Skin epidermis (tissue), 12 donors: ENCODE results near the gene MXI1.
A peak's percentile ranks its signal among the peaks of the same experiment; 100 is the strongest.
"Not testable (repeated sequence)": the region's sequence is repeated elsewhere in the genome, so short reads cannot be mapped to it uniquely, and the experiment has no call there.

Experiments used
- H3K27ac ChIP-seq, 21 experiments: fragments of 200-600 bp; sonication (generic) in 11 of 21; one replicate each; pipeline ENCODE4 v1.5.0; 2020; ENCODE audit warnings: mild to moderate bottlenecking in 3 of 21, inconsistent platforms in 2 of 21, moderate library complexity in 2 of 21
- H3K4me3 ChIP-seq, 7 experiments: fragments of 200-600 bp; sonication (generic) in 2 of 7; one replicate each; pipeline ENCODE4 v1.5.0; 2020; ENCODE audit warnings: inconsistent platforms in 2 of 7, mild to moderate bottlenecking in 2 of 7, moderate library complexity in 1 of 7

The MXI1 gene

DNA sequence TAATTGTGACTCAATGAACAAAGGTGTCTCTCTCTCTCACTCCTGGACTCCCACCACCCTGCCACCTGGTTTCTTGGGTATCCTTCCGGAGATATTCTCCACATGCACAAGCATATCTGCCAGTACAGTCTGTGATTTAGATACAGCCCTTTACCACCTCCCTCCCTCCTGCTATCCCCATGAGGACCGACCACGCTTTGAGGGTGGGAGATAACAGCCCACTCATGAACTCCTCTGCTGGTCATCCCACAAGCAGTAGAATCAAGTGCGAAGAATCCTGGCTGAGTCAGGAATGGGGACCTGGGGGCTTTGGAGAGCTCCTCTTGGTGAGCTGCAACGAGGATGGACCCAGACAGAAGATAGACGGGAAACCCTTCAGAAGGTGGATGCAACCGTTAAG, 28.2 kb upstream of the MXI1 start:
- H3K27ac ChIP-seq = no peak overlapping the region

DNA sequence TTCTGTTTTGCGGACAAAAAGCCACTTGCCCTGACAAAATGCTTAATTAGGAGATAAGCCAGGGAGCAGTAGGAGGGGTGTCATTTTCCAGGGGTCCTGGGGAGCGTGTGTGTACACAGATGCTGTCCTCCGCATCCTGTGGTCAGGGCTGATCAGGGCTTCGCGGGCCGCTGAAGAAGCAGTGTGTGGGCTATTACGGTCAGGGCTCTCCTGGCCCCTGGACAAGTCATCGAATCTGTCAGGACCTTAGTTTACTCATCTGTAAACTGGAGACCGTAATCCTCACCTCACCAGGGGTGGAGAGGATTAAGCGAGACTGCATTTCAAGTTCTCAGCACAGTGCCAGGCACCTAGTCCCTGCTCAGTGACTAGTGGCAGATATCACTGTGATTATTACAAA, 26.0 kb upstream of the MXI1 start:
- Histone ChIP-seq H3K27ac (no peak overlapping the region), H3K4me3 (no peak overlapping the region)

More for the DNA sequence above, 28.2 kb upstream of the MXI1 start:
- no peak overlapping the region for H3K4me3 ChIP-seq

DNA sequence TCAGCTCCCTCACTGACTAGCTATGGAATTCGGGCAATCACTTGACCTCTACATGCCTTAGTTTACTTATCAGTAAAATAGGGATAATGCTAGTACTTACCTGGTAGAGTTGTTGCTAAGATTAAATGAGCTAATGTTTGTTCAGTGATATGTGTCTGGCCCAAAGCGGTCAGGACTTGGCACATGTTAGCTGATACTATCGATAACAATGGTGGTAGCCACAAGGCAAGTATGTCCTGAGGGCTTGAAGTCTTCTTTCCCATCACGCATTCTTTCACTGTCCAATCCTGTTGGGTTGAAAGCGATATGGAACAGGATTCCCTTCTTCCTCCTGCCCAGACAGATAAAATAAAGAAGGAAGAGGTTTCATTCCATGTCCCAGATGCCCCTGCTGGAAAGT, 25.5 kb upstream of the MXI1 start:
- Histone ChIP-seq H3K27ac (no peak overlapping the region), H3K4me3 (no peak overlapping the region)

- H3K27ac ChIP-seq = no peak overlapping the region
- H3K4me3 ChIP-seq = no peak overlapping the region
These were observed 23.0 kb upstream of the MXI1 start for GRCh38 chr10:110184398-110184797.

DNA sequence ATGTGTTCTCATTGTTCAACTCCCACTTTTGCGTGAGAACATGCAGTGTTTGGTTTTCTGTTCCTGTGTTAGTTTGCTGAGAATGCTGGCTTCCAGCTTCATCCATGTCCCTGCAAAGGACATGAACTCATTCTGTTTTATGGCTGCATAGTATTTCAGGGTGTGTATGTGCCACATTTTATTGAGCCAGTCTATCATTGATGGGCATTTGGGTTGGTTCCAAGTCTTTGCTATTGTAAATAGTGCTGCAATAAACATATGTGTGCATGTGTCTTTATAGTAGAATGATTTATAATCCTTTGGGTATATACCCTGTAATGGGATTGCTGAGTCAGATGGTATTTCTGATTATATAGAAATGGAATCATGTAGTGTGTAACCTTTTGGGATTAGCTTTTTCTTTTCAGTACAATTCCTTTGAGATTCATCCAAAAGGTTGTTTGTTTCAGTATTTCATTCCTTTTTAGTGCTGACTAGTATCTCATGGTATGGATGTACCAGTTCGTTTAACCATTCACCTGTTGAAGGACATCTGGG, 21.7 kb upstream of the MXI1 start:
- H3K27ac ChIP-seq, H3K4me3 ChIP-seq: not testable (repeated sequence)

DNA sequence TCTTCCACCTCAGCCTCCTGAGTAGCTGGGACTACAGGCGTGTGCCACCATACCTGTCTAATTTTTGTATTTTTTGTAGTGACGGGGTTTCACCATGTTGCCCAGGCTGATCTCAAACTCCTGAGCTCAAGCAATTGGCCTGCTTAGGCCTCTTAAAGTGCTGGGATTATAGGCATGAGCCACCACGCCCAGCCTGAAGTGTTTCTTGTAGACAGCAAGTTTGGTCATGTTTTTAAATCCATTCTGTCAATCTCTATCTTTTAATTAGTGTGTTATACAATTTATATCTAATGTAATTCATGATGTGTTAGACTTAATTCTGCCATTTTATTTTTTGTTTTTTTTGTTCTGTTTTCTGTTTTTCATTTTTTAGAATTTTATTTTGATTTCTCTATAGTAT, 17.2 kb upstream of the MXI1 start:
- Histone ChIP-seq H3K27ac (no peak overlapping the region), H3K4me3 (no peak overlapping the region)

- no peak overlapping the region for H3K4me3 ChIP-seq
- H3K27ac ChIP-seq = no peak overlapping the region
These were observed 14.9 kb upstream of the MXI1 start for GRCh38 chr10:110192552-110192951.

- H3K4me3 ChIP-seq = no peak overlapping the region
- no peak overlapping the region for H3K27ac ChIP-seq
These were observed 6.9 kb upstream of the MXI1 start for GRCh38 chr10:110200503-110200902.

DNA sequence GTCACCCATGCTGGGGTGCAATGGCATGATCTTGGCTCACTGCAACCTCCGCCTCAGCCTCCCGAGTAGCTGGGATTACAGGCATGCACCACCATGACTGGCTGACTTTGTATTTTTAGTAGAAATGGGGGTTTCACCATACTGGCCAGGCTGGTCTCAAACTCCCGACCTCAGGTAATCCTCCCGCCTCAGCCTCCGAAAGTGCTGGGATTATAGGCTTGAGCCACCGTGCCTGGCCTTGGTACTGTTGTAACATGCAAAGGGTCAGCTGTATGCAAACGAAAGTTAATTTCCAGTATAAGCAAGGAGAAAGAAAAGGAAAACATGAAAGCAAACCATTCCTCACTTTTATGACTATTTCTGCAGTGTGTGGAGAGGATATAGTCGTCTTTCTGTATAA, 6.4 kb upstream of the MXI1 start:
- not testable (repeated sequence) for H3K27ac ChIP-seq, H3K4me3 ChIP-seq

DNA sequence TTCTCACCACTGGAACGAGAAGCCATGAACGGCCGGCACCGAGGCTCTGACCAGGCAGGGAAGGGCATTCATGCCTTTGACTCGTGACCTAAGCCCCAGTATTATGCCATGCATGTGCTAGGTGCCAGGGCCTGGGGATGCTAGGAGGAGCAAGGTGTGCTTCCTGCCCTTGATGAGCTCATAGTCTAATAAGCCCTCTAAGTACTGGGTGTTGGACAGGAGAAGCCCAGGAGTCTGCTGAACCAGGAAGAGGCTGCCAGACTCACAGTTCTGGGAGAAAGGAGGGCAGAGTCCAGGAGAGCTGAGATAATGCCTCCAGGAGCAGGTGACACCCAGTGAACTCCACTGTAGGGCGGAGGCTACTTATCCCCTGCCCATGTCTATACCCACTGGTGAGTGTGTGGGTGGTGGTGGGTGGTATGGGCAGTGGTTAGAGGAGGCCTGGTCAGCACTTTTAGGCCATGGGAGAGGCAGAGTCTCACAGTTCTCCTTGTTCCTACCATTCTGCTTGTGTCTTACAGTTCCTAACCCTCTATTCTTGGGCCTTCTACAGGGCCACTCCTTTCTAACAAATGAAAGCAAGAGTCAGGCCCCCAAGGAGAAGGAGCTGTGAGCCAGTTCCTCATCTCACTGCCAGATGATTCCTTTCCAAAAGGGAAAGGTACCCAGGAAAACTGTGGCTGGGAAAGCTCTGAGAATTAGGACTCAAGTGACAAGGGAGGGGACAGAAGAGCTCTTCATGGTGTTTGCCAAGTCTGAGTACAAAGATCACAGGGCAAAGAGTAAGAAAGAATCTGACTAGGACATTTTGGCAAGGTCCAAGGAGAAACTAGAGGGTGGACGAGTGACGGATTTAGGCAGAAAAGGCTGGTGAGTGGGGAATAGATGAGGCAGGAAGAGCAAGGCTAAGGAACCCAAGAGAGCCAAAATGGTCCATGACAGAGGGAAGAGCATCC, 3.6 kb upstream of the MXI1 start:
- no peak overlapping the region for H3K27ac ChIP-seq
- no peak overlapping the region for H3K4me3 ChIP-seq

GRCh38 chr10:110205051-110205675, 2.2 kb upstream of the MXI1 start:
- H3K27ac ChIP-seq = no peak overlapping the region
- H3K4me3 ChIP-seq = no peak overlapping the region

DNA sequence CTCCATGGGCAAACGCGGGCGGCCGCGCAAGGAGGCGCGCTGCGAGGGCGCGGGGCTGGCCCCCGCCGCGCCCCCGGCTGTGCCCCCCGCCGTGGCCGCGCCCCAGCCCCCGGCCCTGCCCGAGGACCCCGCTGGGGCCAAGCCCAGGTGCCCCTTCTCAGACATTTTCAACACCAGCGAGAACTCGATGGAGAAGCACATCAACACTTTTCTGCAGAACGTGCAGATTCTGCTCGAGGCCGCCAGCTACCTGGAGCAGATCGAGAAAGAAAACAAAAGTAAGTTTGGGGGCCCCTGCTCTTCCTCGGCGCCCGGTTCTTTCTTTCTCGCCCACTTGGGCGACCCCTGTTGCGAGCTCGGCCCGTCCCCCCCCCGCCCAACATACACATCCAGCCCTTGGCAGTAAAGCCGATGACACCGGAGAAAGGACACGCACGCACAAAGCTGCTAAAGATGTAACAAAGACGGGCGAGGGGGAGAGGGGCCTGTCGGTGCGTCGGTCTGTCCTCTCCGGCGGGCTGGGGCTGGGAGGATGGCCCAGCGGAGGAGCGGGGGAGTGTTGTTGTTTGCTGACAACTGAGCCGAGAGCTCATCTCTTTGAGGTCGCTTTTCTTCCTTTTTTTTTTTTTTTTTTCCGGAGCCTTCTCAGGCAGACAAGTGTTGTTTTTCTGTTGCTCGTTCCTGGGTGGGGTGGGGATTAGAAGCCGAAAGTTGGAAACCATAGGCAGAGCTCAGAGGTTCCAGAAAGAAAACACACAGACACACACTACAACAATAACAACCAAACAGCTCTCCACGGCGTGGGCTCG, 604 bp downstream of the MXI1 start:
- peak overlapping the region in 20 of 21 experiments; percentile 62 to 97 (median 86) for H3K27ac ChIP-seq
- H3K4me3 ChIP-seq = peak overlapping the region; percentile 59 to 77 (median 74)

- Histone ChIP-seq H3K4me3 (peak overlapping the region; percentile 59 to 77 (median 74)), H3K27ac (peak overlapping the region in 20 of 21 experiments; percentile 62 to 97 (median 86))
These were observed 1.4 kb downstream of the MXI1 start for GRCh38 chr10:110208614-110209453.

GRCh38 chr10:110209454-110209925, 2.1 kb downstream of the MXI1 start:
- peak overlapping the region; percentile 62 to 97 (median 87) for H3K27ac ChIP-seq
- peak overlapping the region; percentile 59 to 77 (median 74) for H3K4me3 ChIP-seq

DNA sequence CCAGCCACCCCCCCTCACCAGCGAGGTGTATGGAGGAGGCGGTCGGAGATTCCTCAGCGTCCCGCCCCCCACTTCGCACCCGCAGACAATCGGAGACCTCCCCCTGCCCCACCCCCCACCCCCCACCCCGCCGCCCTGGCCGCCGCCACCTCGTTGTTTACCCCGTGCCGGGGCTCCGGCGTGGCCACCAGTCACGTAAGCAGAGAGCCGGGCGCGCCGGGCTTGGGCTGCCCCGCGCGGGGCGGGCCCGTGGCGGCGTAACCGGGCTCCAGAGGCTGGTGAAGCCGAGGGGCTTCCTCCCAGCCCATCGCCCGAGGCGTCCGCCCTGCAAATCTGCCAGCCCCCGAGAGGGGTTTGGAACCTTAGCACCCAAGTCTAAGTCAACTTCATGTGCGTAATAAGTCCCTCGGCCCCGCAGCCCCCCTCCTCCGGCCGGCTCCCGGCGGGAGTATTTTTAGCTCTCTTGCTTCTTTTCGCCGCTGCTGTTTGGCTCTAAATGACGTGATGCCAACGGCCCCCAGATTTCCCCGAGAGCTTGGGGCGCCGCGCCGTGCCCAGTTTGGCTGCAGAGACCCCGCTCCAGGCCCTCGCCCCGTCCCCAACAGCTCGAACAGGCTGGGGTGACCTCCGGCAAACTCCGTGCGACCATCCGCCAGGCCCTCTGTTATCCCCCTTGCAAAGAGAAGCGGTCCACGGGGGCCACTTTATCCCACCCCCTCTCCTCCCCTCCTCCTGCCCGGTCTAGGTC, 2.7 kb downstream of the MXI1 start:
- Histone ChIP-seq H3K27ac (peak overlapping the region; percentile 62 to 97 (median 87)), H3K4me3 (peak overlapping the region; percentile 59 to 77 (median 74))

DNA sequence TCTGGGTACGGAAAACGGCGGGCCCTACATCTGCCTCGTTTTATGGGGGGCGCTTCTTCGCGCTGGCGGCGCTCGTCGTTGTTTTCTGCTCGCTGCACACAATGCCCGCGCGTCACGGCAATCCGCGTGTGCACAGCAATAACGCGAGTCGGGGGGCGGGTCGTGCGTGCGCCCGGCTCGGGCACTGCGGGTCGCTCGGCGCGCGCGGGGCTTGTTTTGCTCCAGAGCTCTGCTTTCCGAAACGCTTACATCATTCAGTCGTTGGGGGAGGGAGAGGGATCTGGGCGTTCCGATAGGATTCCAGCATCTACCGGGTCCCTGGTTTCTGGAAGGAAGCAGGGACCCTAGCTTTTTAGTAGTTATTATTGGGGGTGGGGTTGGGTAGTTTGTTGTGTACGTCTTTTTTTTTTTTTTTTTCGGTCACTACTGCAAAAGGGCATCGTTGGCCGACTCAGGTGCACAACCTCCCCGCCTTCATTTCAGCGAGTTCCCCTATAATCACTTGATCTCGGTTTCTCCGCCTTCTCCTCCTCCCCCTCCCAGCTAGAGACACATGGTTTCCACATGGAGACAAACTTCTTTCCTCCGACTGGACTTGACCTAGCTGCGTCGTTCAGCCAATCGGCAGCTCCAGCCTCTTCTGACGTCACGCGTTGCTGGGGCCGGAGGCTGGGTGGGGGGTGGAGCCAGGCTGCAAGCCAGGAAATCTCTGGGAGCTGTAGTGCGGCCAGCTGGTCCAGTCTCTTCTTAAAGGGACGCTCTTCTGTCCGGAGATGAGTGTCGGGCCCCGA, 3.5 kb downstream of the MXI1 start:
- Histone ChIP-seq H3K27ac (peak overlapping the region; percentile 62 to 97 (median 87)), H3K4me3 (peak overlapping the region; percentile 59 to 77 (median 74))

DNA sequence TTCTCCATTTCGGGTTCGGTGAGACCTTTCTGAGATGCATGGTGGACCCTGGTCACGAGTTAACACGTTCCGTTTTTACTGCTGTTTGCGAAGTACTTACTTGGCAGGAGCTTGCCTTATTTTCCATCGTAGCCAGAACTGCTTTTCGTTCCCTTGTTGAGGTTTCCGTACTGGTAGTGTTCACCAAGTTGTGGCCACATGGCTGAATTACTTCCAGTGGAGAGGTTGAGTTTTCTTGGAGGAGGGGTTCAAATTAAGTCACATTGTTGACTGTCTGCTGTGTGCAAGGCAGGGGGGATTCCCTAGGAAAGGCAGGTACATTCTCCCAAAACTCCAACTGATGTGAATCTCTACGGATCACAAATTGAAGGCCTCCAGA, 4.0 kb downstream of the MXI1 start:
- Histone ChIP-seq H3K27ac (peak overlapping the region in 20 of 21 experiments; percentile 17 to 92 (median 78)), H3K4me3 (peak overlapping the region; percentile 59 to 77 (median 74))
